Measurements from ENCODE around the gene ST13. TPM values are rescaled to one million over a fixed set of nuclear protein-coding genes. Genes with fewer than 3 reads are reported as not detected.

Gene ST13
- total and polyA plus RNA-seq, 4 donors: 82.3 to 112 (median 91.1) TPM

DNA sequence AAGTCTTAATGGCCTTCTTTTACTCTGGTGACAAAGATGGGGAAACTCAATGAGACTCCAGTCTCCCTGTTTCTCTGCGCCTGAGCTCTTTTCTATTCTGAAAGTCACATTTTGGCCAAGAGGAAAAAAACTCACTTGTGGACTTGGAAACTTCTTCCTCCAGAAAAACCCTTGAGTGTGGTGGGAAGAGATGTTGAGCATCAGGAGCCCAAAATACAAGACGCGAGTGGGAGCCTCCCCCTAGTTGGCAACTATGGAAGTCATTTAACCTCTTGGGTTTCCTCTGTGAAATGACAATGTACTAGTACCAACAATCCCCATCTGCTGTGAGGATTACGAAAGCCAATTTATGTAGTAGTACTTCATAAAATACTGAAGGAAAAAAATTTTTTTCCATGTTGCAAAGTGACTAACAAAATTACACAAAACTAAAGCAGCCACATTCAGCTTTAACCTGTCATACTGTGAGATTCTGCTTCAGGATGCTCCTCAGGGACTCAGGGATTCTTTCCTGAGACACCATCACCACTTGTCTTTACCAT lies 36.8 kb downstream of the ST13 start:
- Histone ChIP-seq H3K36me3 (ENCODE audit: control insufficient read depth in 4 of 4, insufficient read depth in 3 of 4, low read depth in 1 of 4, low read length in 3 of 4) (peaks cover 0 to 12% (median 5%) of the 10 kb centered on the region in 4 donors), H3K27me3 (ENCODE audit: control insufficient read depth in 4 of 4, insufficient read depth in 4 of 4, low read length in 3 of 4) (no peaks in the 10 kb centered on the region), H3K4me3 (ENCODE audit: low read depth in 1 of 3, low read length in 3 of 3) (peak overlapping the region; percentile 52 to 73 (median 66)), H3K9ac (ENCODE audit: low read depth in 1 of 2, low read length in 2 of 2) (peak overlapping the region; percentile 34 to 86), H3K9me3 (ENCODE audit: control insufficient read depth in 4 of 4, low read length in 3 of 4) (no peaks in the 10 kb centered on the region), H3K4me1 (ENCODE audit: control insufficient read depth in 4 of 4, insufficient read depth in 4 of 4, low read length in 3 of 4) (peaks cover 3 to 27% (median 18%) of the 10 kb centered on the region in 4 donors), H3K27ac (ENCODE audit: low read depth in 1 of 2, low read length in 2 of 2) (peak overlapping the region; percentile 39 to 67)
- TF ChIP-seq, protein P1, sequence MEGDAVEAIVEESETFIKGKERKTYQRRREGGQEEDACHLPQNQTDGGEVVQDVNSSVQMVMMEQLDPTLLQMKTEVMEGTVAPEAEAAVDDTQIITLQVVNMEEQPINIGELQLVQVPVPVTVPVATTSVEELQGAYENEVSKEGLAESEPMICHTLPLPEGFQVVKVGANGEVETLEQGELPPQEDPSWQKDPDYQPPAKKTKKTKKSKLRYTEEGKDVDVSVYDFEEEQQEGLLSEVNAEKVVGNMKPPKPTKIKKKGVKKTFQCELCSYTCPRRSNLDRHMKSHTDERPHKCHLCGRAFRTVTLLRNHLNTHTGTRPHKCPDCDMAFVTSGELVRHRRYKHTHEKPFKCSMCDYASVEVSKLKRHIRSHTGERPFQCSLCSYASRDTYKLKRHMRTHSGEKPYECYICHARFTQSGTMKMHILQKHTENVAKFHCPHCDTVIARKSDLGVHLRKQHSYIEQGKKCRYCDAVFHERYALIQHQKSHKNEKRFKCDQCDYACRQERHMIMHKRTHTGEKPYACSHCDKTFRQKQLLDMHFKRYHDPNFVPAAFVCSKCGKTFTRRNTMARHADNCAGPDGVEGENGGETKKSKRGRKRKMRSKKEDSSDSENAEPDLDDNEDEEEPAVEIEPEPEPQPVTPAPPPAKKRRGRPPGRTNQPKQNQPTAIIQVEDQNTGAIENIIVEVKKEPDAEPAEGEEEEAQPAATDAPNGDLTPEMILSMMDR (IDR thresholded peaks at IDR 0.05; ENCODE audit: low read depth, low read length, missing input control): no peak
- TF ChIP-seq, protein P2, sequence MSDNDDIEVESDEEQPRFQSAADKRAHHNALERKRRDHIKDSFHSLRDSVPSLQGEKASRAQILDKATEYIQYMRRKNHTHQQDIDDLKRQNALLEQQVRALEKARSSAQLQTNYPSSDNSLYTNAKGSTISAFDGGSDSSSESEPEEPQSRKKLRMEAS (IDR thresholded peaks at IDR 0.05): no peak
- TF ChIP-seq FOXA1 (IDR thresholded peaks at IDR 0.05): no peak
- peak in 1 of 2 donors; percentile 5 for TF ChIP-seq EGR1 (IDR thresholded peaks at IDR 0.05; ENCODE audit: low read depth in 2 of 2)
- TF ChIP-seq YY1 (IDR thresholded peaks at IDR 0.05): peak; percentile 4
- TF ChIP-seq RXRA (IDR thresholded peaks at IDR 0.05): no peak
- no peak for DNase-seq (ENCODE audit: low spot score)
- 10% methylated on average over 4 of the region's 4 CpGs for WGBS

DNA sequence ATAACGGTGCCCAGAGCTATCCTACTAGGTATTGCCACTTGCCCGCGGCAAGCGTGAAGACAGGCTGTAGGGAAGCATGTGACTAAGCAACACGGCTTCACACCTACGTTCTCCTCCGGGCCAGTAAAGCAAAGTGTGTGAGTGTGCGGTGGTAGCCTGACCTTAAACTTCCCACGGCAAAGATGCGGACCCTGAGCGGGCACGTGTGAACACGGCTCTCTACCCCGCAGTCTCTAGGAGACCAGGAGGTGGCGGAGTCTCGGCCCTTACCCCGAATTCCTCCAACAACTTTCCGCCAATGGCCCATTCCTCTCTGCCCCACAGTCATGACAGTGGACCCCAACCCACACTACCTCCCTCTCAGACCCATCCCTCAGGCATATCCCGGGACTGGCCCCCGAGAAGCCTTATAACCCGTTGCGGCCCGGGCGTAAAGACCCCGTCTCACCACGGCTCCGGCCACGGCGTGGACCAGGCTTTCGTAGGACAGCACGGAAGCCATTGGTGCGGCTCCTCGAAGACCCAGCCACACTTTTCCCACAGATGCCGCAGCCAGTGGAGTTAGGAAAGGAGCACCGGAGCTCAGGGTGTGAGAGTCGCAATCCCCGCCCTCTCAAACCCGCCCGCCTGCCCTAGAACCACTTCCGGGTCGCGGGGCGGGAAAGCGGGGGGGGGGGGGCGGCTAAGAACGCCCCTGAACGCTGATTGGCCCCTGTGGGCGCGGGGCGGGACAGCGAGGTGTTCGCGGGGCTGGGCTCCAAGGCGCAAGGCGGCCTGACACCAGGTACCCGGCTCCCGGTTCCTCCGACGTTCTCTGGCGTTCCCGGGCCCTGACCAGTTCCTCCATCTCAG lies 37.5 kb downstream of the ST13 start, which contains the start of gene SLC25A17:
TSS of gene SLC25A17 (minus strand) at position 600 of the 852 bp plus-strand sequence. CDS start at position 502, 98 bp downstream.
- Histone ChIP-seq H3K9ac (ENCODE audit: low read depth in 1 of 2, low read length in 2 of 2) (peak within 1 kb of the TSS; percentile 61 to 86), H3K4me3 (ENCODE audit: low read depth in 1 of 3, low read length in 3 of 3) (peak within 1 kb of the TSS; percentile 66 to 94 (median 87)), H3K36me3 (ENCODE audit: control insufficient read depth in 4 of 4, insufficient read depth in 3 of 4, low read depth in 1 of 4, low read length in 3 of 4) (peaks cover 0 to 12% (median 5%) of the 10 kb centered on the region in 4 donors), H3K27me3 (ENCODE audit: control insufficient read depth in 4 of 4, insufficient read depth in 4 of 4, low read length in 3 of 4) (no peaks in the 10 kb centered on the region), H3K4me1 (ENCODE audit: control insufficient read depth in 4 of 4, insufficient read depth in 4 of 4, low read length in 3 of 4) (peaks cover 3 to 27% (median 18%) of the 10 kb centered on the region in 4 donors), H3K27ac (ENCODE audit: low read depth in 1 of 2, low read length in 2 of 2) (peak within 1 kb of the TSS; percentile 60 to 77), H3K9me3 (ENCODE audit: control insufficient read depth in 4 of 4, low read length in 3 of 4) (no peaks in the 10 kb centered on the region)
- DNase-seq (ENCODE audit: low spot score): peak; percentile 96
- TF ChIP-seq JUND (IDR thresholded peaks at IDR 0.05) (no peak), SP1 (IDR thresholded peaks at IDR 0.05) (no peak), FOXA2 (IDR thresholded peaks at IDR 0.05) (no peak), GABPA (IDR thresholded peaks at IDR 0.05 in 1 of 2, conservative IDR thresholded peaks at IDR 0.05 in 1 of 2) (peak; percentile 65 to 82), RXRA (IDR thresholded peaks at IDR 0.05) (peak in 1 of 2 donors; percentile 6), YY1 (IDR thresholded peaks at IDR 0.05) (peak; percentile 25), FOXA1 (IDR thresholded peaks at IDR 0.05) (no peak), RAD21 (IDR thresholded peaks at IDR 0.05) (peak in 1 of 2 donors; percentile 51), EGR1 (IDR thresholded peaks at IDR 0.05; ENCODE audit: low read depth in 2 of 2) (peak; percentile 65 to 80), TAF1 (conservative IDR thresholded peaks at IDR 0.05) (no peak), HNF4A (conservative IDR thresholded peaks at IDR 0.05) (no peak)
- TF ChIP-seq, protein P2 (IDR thresholded peaks at IDR 0.05): peak; percentile 69
- TF ChIP-seq, protein P3, sequence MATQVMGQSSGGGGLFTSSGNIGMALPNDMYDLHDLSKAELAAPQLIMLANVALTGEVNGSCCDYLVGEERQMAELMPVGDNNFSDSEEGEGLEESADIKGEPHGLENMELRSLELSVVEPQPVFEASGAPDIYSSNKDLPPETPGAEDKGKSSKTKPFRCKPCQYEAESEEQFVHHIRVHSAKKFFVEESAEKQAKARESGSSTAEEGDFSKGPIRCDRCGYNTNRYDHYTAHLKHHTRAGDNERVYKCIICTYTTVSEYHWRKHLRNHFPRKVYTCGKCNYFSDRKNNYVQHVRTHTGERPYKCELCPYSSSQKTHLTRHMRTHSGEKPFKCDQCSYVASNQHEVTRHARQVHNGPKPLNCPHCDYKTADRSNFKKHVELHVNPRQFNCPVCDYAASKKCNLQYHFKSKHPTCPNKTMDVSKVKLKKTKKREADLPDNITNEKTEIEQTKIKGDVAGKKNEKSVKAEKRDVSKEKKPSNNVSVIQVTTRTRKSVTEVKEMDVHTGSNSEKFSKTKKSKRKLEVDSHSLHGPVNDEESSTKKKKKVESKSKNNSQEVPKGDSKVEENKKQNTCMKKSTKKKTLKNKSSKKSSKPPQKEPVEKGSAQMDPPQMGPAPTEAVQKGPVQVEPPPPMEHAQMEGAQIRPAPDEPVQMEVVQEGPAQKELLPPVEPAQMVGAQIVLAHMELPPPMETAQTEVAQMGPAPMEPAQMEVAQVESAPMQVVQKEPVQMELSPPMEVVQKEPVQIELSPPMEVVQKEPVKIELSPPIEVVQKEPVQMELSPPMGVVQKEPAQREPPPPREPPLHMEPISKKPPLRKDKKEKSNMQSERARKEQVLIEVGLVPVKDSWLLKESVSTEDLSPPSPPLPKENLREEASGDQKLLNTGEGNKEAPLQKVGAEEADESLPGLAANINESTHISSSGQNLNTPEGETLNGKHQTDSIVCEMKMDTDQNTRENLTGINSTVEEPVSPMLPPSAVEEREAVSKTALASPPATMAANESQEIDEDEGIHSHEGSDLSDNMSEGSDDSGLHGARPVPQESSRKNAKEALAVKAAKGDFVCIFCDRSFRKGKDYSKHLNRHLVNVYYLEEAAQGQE (IDR thresholded peaks at IDR 0.05): no peak
- TF ChIP-seq, protein P4, sequence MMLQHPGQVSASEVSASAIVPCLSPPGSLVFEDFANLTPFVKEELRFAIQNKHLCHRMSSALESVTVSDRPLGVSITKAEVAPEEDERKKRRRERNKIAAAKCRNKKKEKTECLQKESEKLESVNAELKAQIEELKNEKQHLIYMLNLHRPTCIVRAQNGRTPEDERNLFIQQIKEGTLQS (IDR thresholded peaks at IDR 0.05): no peak
- TF ChIP-seq, protein P5, sequence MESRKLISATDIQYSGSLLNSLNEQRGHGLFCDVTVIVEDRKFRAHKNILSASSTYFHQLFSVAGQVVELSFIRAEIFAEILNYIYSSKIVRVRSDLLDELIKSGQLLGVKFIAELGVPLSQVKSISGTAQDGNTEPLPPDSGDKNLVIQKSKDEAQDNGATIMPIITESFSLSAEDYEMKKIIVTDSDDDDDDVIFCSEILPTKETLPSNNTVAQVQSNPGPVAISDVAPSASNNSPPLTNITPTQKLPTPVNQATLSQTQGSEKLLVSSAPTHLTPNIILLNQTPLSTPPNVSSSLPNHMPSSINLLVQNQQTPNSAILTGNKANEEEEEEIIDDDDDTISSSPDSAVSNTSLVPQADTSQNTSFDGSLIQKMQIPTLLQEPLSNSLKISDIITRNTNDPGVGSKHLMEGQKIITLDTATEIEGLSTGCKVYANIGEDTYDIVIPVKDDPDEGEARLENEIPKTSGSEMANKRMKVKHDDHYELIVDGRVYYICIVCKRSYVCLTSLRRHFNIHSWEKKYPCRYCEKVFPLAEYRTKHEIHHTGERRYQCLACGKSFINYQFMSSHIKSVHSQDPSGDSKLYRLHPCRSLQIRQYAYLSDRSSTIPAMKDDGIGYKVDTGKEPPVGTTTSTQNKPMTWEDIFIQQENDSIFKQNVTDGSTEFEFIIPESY (IDR thresholded peaks at IDR 0.05): no peak
- TF ChIP-seq, protein P1 (IDR thresholded peaks at IDR 0.05; ENCODE audit: low read depth, low read length, missing input control): peak; percentile 23
- under 1% methylated on average over 61 of the region's 61 CpGs for WGBS
